ENCODE measurements around the gene MCM10. TPM values are rescaled to one million over a fixed set of nuclear protein-coding genes. Genes with fewer than 3 reads are reported as not detected.

MCM10 gene
- total RNA-seq (10 to 100 TPM in 1 of 5 experiments, under 1 TPM in 4; 0.08 to 41.8 (median 0.42) TPM), polyA plus RNA-seq (under 1 TPM in 1 of 2 donors, not detected in 1; 0.13 TPM), total RNA-seq (not detected)

- Mint-ChIP-seq H3K27me3 (peaks cover 0 to 2% (median 0%) of the 10 kb centered on the region in 5 donors), H3K9me3 (peaks cover 0 to 3% (median 0%) of the 10 kb centered on the region in 11 donors), H3K36me3 (peaks cover 0 to 9% (median 0%) of the 10 kb centered on the region in 5 donors), H3K27ac (peak within 1 kb of the TSS; percentile 44 to 89 (median 74)), H3K4me1 (peaks cover 3 to 38% (median 19%) of the 10 kb centered on the region in 7 donors), H3K4me3 (peak within 1 kb of the TSS; percentile 64 to 93 (median 88))
- intact Hi-C loops (cut with micrococcal nuclease): loop anchor here (1.0 to 5.0 kb wide), 12 partner anchors 52 to 1798 kb away; partner anchors contain the start of genes CDC123 (in 1 of the 2), MEIG1 (in 1 of the 2), NUDT5 (in 1 of the 2) and PRPF18 (in 1 of the 2)
- ATAC-seq: peak; percentile 100
- H3K36me3 ChIP-seq (ENCODE audit: control insufficient read depth in 2 of 3, insufficient read depth in 3 of 3, low read length in 3 of 3): no peaks in the 10 kb centered on the region
- peak; percentile 86 to 99 (median 96) for DNase-seq
- ChIA-PET CTCF (interaction anchor here (0.6 to 2.7 kb wide), 9 partner anchors 10 to 374 kb away, joined by 3 to 15 read pairs (median 4); partner anchors contain the start of genes OPTN and PHYH), POLR2A (interaction anchor here (0.9 to 2.0 kb wide), 4 partner anchors 139 to 189 kb away, joined by 3 to 8 read pairs (median 5); partner anchors contain the start of gene PHYH)
- H3K4me3 ChIP-seq (ENCODE audit: low read length): peak within 1 kb of the TSS; percentile 47
- H3K27ac ChIP-seq (ENCODE audit: low read depth, low read length): no peak within 1 kb of the TSS
- no peaks in the 10 kb centered on the region for H3K27me3 ChIP-seq (ENCODE audit: control insufficient read depth in 2 of 2, insufficient read depth in 2 of 2, low read length in 2 of 2)
- H3K4me1 ChIP-seq (ENCODE audit: control insufficient read depth in 2 of 2, insufficient read depth in 2 of 2, low read length in 2 of 2): peaks cover 6 to 10% of the 10 kb centered on the region in 2 donors
- no peaks in the 10 kb centered on the region for H3K9me3 ChIP-seq (ENCODE audit: control insufficient read depth in 2 of 3, low read length in 3 of 3)
Observed at GRCh38 chr10:13160934-13161856, at the start of gene MCM10. TSS of gene MCM10 (plus strand) at chr10:13161558. CDS start at chr10:13164203, 2,645 bp downstream.

DNA sequence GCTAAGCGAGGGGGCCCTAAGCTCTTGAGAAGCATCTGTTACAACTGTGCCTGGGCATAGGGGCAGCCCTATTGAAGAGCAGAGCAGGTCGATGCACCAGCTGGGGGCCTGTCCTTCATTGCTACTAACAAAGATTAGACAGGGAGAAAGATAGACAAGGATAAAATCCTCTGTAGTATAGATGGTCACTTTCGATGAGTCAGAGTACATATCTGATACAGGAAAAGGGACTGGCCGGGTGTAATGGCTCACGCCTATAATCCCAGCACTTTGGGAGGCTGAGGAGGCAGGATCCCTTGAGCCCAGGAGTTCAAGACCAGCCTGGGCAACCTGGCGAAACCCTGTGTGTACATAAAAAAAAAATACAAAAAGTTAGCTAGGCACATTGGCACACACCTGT lies 47.8 kb upstream of the MCM10 start:
- peak overlapping the region in 2 of 9 donors; percentile 38 to 42 for H3K27ac Mint-ChIP-seq
- ChIA-PET POLR2A (interaction anchor here (1.1 kb wide), 1 partner anchor 188 kb away, joined by 10 read pairs; no protein-coding TSS in a partner anchor), CTCF (interaction anchor here (0.8 kb wide), 2 partner anchors 13 to 14 kb away, joined by 4 read pairs; partner anchors contain the start of gene OPTN)
- H3K9me3 ChIP-seq (ENCODE audit: control insufficient read depth in 2 of 3, low read length in 3 of 3): no peaks in the 10 kb centered on the region
- intact Hi-C loops (cut with micrococcal nuclease): no loop called here
- no peaks in the 10 kb centered on the region for H3K9me3 Mint-ChIP-seq
- H3K36me3 Mint-ChIP-seq: peaks cover 13 to 61% (median 37%) of the 10 kb centered on the region in 5 donors
- H3K4me3 ChIP-seq (ENCODE audit: low read length): no peak overlapping the region
- H3K36me3 ChIP-seq (ENCODE audit: control insufficient read depth in 2 of 3, insufficient read depth in 3 of 3, low read length in 3 of 3): peaks cover 20 to 66% (median 31%) of the 10 kb centered on the region in 3 experiments
- H3K27me3 ChIP-seq (ENCODE audit: control insufficient read depth in 2 of 2, insufficient read depth in 2 of 2, low read length in 2 of 2): no peaks in the 10 kb centered on the region
- H3K27me3 Mint-ChIP-seq: no peaks in the 10 kb centered on the region
- ATAC-seq (no peak), DNase-seq (no peak)
- peaks cover 9 to 47% (median 24%) of the 10 kb centered on the region in 7 donors for H3K4me1 Mint-ChIP-seq
- no peak overlapping the region for H3K4me3 Mint-ChIP-seq
- no peak overlapping the region for H3K27ac ChIP-seq (ENCODE audit: low read depth, low read length)
- H3K4me1 ChIP-seq (ENCODE audit: control insufficient read depth in 2 of 2, insufficient read depth in 2 of 2, low read length in 2 of 2): peaks cover 6 to 18% of the 10 kb centered on the region in 2 donors

GRCh38 chr10:13115832-13116803 lies 45.2 kb upstream of the MCM10 start:
- Mint-ChIP-seq H3K9me3 (no peaks in the 10 kb centered on the region), H3K36me3 (peaks cover 22 to 71% (median 43%) of the 10 kb centered on the region in 5 donors), H3K4me1 (peaks cover 0 to 34% (median 20%) of the 10 kb centered on the region in 7 donors), H3K27ac (peak overlapping the region; percentile 12 to 90 (median 67)), H3K27me3 (no peaks in the 10 kb centered on the region), H3K4me3 (peak overlapping the region in 6 of 10 donors; percentile 25 to 63 (median 54))
- ChIA-PET POLR2A (interaction anchor here (0.6 kb wide), 1 partner anchor 9 kb away, joined by 3 read pairs; no protein-coding TSS in a partner anchor), CTCF (interaction anchor here (0.6 to 1.4 kb wide), 2 partner anchors 9 to 18 kb away, joined by 3 read pairs; no protein-coding TSS in a partner anchor)
- no peaks in the 10 kb centered on the region for H3K9me3 ChIP-seq (ENCODE audit: control insufficient read depth in 2 of 3, low read length in 3 of 3)
- DNase-seq (peak in 1 of 9 donors; percentile 3), ATAC-seq (peak; percentile 81)
- peaks cover 0 to 9% of the 10 kb centered on the region in 2 donors for H3K4me1 ChIP-seq (ENCODE audit: control insufficient read depth in 2 of 2, insufficient read depth in 2 of 2, low read length in 2 of 2)
- H3K27ac ChIP-seq (ENCODE audit: low read depth, low read length): peak overlapping the region; percentile 22
- H3K4me3 ChIP-seq (ENCODE audit: low read length): peak overlapping the region; percentile 8
- no peaks in the 10 kb centered on the region for H3K27me3 ChIP-seq (ENCODE audit: control insufficient read depth in 2 of 2, insufficient read depth in 2 of 2, low read length in 2 of 2)
- peaks cover 25 to 76% (median 34%) of the 10 kb centered on the region in 3 experiments for H3K36me3 ChIP-seq (ENCODE audit: control insufficient read depth in 2 of 3, insufficient read depth in 3 of 3, low read length in 3 of 3)
- intact Hi-C loops (cut with micrococcal nuclease): loop anchor here in 1 of 2 donors (2.0 kb wide), 1 partner anchor 15 kb away; the partner anchor contains the start of gene OPTN

- H3K27me3 ChIP-seq (ENCODE audit: control insufficient read depth in 2 of 2, insufficient read depth in 2 of 2, low read length in 2 of 2): no peaks in the 10 kb centered on the region
- Mint-ChIP-seq H3K27ac (peak overlapping the region in 3 of 9 donors; percentile 20 to 48 (median 46)), H3K36me3 (peaks cover 32 to 78% (median 42%) of the 10 kb centered on the region in 5 donors), H3K4me3 (peak overlapping the region in 1 of 10 donors; percentile 17), H3K4me1 (peaks cover 0 to 34% (median 20%) of the 10 kb centered on the region in 7 donors), H3K9me3 (no peaks in the 10 kb centered on the region), H3K27me3 (no peaks in the 10 kb centered on the region)
- ChIA-PET POLR2A (interaction anchor here (0.7 kb wide), 2 partner anchors 53 to 197 kb away, joined by 4 read pairs; no protein-coding TSS in a partner anchor), CTCF (interaction anchor here (1.0 kb wide), 1 partner anchor 12 kb away, joined by 3 read pairs; no protein-coding TSS in a partner anchor)
- intact Hi-C loops (cut with micrococcal nuclease): loop anchor here in 1 of 2 donors (2.0 kb wide), 1 partner anchor 17 kb away; the partner anchor contains the start of gene OPTN
- H3K4me3 ChIP-seq (ENCODE audit: low read length): no peak overlapping the region
- no peak overlapping the region for H3K27ac ChIP-seq (ENCODE audit: low read depth, low read length)
- H3K9me3 ChIP-seq (ENCODE audit: control insufficient read depth in 2 of 3, low read length in 3 of 3): no peaks in the 10 kb centered on the region
- ATAC-seq (peak; percentile 40), DNase-seq (no peak)
- peaks cover 27 to 83% (median 37%) of the 10 kb centered on the region in 3 experiments for H3K36me3 ChIP-seq (ENCODE audit: control insufficient read depth in 2 of 3, insufficient read depth in 3 of 3, low read length in 3 of 3)
- peaks cover 0 to 9% of the 10 kb centered on the region in 2 donors for H3K4me1 ChIP-seq (ENCODE audit: control insufficient read depth in 2 of 2, insufficient read depth in 2 of 2, low read length in 2 of 2)
Observed at GRCh38 chr10:13117841-13118783, 43.2 kb upstream of the MCM10 start.

- Histone ChIP-seq H3K27ac (ENCODE audit: low read depth, low read length) (no peak overlapping the region), H3K27me3 (ENCODE audit: control insufficient read depth in 2 of 2, insufficient read depth in 2 of 2, low read length in 2 of 2) (no peaks in the 10 kb centered on the region), H3K4me1 (ENCODE audit: control insufficient read depth in 2 of 2, insufficient read depth in 2 of 2, low read length in 2 of 2) (peaks cover 0 to 9% of the 10 kb centered on the region in 2 donors), H3K9me3 (ENCODE audit: control insufficient read depth in 2 of 3, low read length in 3 of 3) (no peaks in the 10 kb centered on the region), H3K36me3 (ENCODE audit: control insufficient read depth in 2 of 3, insufficient read depth in 3 of 3, low read length in 3 of 3) (peaks cover 28 to 83% (median 32%) of the 10 kb centered on the region in 3 experiments), H3K4me3 (ENCODE audit: low read length) (no peak overlapping the region)
- no peak for DNase-seq
- ATAC-seq: no peak
- peaks cover 39 to 78% (median 49%) of the 10 kb centered on the region in 5 donors for H3K36me3 Mint-ChIP-seq
- peaks cover 0 to 34% (median 18%) of the 10 kb centered on the region in 7 donors for H3K4me1 Mint-ChIP-seq
- H3K27me3 Mint-ChIP-seq: no peaks in the 10 kb centered on the region
- intact Hi-C loops (cut with micrococcal nuclease): no loop called here
- H3K9me3 Mint-ChIP-seq: no peaks in the 10 kb centered on the region
- no peak overlapping the region for H3K4me3 Mint-ChIP-seq
- ChIA-PET POLR2A (no interaction called here), CTCF (interaction anchor here (1.0 kb wide), 1 partner anchor 11 kb away, joined by 3 read pairs; no protein-coding TSS in a partner anchor)
- H3K27ac Mint-ChIP-seq: peak overlapping the region in 3 of 9 donors; percentile 34 to 48 (median 46)
Observed at GRCh38 chr10:13118784-13119410, 42.5 kb upstream of the MCM10 start.

Measured in naive thymus-derived CD4-positive, alpha-beta T cell (primary cell).